PC-9 (cell line): ENCODE data around the gene LRMDA.

Experiments
- CTCF ChIP-seq: fragments of 200-600 bp; sonication (generic); conservative IDR thresholded peaks from 2 replicates; pipeline ENCODE4 v1.6.1; 2017; ENCODE audit warnings: mixed run types, antibody characterized with exemption, mild to moderate bottlenecking, moderate library complexity
- EZH2 ChIP-seq: fragments of 200-600 bp; sonication (generic); IDR thresholded peaks from 2 replicates; pipeline ENCODE4 v1.8.0; 2017; ENCODE audit warnings: antibody characterized with exemption, low read depth

GRCh38 chr10:76440426-76440825 lies 1009.0 kb downstream of the LRMDA start:
- no peak for TF ChIP-seq CTCF
- no peak for TF ChIP-seq EZH2
